HG02981 (cell line): Measurements from ENCODE around the gene CST7.

Experiments used
- ATAC-seq: cut with Tn5 transposase; IDR thresholded peaks from one replicate; pipeline ENCODE4 v1.9.1; 2021; ENCODE audit warnings: mild to moderate bottlenecking, moderate library complexity; ENCODE audit not compliant: unreplicated experiment

CST7 gene

GRCh38 chr20:24950128-24950835 lies 1.2 kb downstream of the CST7 start:
- ATAC-seq: no peak

DNA sequence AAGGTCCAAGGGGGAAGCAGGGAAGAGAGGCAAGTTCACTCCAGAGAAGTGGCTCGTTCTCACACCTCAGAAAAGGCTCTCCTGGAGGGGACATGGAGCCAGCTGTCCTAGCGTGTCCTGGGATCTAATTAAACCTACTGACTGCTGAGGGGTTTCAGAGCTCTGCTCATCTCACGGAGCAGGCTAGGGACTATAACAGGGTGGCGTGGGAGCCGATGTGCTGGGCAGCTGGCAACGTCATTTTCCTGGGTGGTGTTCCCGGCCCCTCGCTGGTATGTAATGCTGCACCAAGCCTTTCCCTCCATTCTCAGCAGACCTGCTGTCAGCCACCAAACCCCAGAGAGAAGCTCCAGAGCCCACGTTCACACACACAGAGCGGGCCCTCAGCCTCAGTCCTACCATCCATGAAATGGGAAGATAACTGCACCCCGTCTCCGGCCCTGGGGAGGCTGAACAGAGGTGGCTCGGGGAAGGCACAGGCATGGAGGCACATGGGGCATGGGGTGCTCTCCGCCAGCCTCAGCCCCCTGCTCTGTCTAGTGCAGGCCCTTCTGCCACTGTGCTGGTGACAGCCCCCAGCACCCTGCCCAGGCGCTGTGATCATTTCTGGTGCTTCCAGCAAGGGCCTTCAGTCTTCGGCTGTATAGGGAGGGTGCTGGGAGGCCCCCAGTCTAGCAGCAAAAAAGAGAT lies 1.9 kb downstream of the CST7 start:
- no peak for ATAC-seq

DNA sequence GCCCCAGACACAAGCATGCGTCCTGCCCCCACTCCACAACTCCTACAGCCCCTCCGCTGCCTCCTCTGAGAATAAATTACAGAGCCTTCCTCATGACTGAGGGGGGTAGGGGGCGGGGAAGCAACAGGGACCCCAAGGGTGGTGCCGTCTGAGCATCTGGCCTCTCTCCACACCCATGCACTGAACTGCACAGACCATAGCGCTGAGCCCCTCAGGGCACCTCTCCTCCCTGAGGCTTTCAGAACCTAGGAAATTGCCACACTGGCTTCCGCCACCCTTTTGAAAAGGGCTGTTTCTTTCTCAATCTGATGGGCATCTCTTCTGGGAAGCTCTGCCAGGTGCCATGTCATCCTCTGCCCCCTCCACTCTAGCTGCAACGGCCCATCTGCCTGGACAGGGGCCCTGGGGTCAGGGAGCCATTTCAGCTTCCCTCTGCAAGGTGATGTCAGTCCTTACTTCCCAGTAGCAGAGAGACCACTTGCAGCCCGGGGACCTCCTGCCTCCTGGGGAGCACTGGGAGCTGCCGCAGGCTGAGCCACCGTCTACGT lies 2.5 kb downstream of the CST7 start:
- no peak for ATAC-seq

DNA sequence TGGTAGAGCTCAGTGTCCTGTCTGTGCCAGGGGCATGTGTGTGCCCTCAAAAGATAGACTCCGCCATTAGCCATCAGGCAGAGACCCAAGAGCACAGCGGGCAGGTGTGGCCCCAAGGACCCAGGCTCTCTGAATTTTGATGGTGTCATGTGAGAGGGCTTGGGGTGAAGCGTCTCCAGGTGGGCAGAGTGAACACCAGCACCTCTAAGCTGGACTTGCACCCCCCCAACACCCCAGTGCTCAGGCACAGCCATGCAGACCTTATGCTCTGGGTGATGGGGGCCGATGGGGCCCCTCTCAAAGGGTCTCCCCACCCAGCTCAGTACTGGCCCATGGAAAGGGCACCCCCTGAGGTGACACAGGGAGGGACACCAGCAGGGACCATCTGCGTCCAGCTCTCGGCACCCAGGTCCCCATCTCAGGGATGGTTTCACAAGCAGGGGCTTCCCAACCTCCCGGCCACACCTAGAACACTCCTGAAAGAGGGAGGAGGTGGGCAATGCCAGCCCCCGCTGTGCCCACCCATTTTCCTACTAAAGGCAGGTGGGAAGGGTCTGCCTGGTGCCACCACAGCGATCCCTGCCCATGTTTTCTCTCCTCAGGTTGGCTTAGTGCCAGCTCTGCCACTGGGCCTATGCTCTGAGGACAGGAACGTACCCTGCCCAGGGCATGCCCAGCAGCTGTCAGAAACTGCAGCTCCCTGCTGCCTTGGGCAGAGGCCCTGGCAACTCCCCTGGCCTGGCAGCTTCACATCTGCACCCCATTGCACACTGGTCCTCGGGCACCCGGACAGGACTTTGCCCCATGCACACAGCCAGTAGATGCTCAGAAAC lies 3.5 kb downstream of the CST7 start:
- no peak for ATAC-seq

DNA sequence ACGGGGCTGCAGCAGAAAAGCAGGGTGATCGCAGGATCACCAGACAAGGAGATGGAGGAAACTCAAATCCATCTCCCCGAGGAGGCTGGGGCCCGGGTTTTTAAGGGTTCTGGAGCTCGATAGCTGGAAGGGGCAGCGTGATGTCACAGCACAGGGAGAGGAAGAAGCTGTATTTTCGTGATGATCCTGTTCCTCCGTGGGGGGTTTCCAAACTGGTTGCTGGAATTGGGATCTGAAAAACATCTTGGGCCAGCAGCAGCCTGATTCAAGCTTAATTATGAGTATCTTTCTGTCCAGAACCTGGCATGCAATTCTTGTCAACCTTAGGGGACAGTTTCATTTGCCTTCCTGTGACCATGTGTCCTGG lies 4.1 kb downstream of the CST7 start:
- ATAC-seq: no peak

DNA sequence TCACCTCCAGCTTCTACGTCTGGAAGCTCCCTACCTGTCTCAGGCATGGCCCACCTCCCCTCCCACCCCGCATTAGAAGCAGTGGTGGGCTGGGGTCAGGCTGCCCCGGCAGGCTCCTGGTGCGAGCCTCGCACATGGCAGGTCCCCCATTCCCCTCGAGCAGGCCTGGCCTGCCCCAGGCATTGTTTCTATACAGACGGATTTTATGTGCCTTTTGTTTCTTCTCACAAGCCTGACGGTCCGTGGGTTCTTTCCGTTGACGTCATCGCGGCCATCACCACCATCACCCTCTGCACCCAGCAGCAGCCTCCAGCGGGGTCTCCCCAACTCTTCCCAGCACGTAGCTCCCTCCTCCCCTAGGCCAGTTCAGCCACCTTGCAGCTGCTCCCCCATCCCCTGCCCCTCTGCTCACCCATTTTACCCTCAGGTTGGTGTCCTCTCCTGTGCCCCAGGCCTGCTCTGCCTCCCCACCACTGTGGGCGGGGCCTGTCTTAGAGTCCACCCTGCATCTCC lies 4.6 kb downstream of the CST7 start:
- no peak for ATAC-seq

DNA sequence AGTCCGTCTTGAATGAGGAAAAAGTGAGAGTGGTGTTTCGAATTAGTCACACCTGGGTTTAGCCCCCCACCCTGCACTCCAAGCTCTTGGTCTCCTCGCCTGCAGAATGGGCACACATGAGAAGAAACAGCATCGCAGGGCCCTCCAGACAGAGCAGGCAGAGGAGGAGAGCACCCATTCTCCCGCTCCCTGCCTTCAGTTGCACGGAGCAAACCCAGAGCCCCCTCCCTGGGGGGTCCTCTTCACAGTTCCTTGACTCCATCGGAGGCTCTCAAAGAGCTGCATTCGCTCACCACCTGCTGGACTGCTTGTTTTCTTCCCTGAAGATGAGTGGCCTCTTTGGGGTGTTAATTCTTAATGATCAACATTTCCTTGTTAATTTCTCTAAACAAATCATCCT lies 5.1 kb downstream of the CST7 start:
- ATAC-seq: no peak

GRCh38 chr20:24954566-24954965 lies 5.5 kb downstream of the CST7 start:
- no peak for ATAC-seq

DNA sequence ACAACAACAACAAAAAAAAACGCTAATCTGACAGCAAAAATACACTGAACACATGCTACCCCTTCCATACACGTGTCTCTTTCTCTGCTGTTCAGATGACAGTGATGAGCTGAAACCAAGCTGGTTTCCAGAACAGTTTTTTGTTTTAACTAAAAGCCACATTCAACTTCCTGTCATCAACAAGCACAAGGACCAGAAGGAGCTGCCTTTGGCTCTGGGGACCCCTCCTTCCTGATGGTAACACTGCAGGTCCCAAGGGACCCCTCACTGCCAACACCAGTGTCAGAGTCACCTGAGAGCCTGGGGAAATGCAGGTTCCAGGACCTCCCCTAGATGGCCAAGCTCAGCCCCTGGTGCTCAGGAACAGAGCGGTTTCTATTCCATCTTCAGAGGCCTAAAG lies 6.0 kb downstream of the CST7 start:
- ATAC-seq: peak; percentile 87

GRCh38 chr20:24956001-24956841 lies 7.2 kb downstream of the CST7 start:
- no peak for ATAC-seq

GRCh38 chr20:24957326-24958016 lies 8.4 kb downstream of the CST7 start:
- no peak for ATAC-seq

DNA sequence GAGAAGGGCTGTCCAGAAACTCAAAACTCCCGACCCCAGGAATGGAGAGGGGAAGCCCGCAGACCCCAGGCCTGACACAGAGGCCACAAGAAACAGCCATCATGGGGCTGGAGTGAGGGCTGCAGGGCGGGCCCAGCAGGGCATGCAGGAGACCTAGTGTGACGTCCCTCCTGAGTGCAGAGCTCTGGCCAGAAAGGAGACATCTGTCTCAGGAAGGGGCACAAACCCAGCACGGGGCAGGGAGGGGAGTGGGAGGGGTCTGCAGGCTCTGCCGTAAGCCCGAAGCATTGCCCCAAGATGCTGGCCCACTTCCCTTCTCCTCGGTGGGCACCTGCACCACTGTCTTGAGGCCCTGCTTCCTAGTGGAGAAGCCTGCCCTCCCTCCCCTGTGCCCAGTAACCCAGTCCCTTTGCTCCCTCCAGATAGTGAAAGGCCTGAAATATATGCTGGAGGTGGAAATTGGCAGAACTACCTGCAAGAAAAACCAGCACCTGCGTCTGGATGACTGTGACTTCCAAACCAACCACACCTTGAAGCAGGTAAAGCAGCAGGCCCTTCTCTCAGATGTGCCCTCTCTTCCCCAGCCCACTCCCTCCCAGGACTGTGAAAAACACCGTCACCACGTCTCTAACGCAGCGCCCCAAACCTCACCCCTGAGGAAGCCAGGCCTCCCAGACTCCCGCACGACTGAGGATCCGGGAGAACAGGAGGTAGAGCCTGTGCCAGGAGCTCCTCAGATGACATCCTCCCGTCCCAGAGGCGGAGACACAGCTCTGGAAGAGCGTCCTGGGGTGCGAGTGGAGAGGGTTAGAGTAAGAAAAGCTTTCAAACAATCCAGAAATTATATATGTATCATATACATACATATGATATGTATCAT lies 9.7 kb downstream of the CST7 start:
- no peak for ATAC-seq

DNA sequence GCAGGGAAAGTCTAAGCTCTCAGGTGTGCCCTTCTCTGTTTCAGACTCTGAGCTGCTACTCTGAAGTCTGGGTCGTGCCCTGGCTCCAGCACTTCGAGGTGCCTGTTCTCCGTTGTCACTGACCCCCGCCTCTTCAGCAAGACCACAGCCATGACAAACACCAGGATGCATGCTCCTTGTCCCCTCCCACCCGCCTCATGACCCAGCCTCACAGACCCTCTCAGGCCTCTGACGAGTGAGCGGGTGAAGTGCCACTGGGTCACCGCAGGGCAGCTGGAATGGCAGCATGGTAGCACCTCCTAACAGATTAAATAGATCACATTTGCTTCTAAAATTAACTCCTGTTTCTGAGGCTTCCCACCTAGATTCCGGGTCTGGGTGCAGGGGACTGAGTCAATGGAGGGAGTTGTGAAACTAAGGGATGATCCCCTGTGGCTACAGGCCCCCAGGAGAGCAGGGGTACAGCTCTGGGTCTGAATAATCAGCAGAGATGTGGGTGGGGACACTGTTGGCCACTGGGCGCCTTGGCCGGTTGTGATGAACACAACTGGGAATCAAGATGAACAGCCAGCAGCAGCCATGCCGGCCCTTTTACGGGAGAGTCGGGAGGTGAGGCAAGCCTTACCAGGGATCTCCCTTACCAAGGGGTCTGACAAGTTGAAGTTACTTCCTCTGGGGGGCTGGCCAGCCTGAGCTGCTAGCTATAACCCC lies 10.7 kb downstream of the CST7 start:
- ATAC-seq: no peak

DNA sequence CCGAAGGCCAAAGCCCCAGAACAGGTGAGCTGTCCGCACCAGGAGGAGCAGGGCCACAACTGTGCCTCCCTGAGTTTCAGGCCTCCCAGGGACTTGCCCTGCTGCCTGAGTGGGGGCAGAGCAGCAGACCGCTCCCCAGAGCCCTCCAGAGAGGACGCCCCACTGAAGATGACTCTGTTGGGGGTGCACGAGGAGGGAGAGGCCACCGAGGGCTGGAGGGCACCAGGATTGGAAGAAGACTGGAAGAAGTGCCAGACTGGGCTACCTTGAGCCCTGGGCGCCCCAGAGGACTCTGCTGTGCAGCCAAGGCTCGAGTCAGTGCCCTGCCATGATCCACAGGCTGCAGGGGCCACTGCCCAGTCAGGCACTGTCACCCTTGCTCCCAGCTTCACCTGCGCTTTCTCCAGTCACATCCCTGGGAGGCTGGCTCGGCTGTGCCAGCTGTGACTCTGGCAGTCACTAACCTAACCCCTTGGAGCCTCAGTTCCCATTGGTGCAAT lies 11.3 kb downstream of the CST7 start:
- ATAC-seq: no peak

GRCh38 chr20:24960861-24961260 lies 11.8 kb downstream of the CST7 start:
- no peak for ATAC-seq

GRCh38 chr20:24961384-24962181 lies 12.5 kb downstream of the CST7 start:
- no peak for ATAC-seq

- no peak for ATAC-seq
Measured at GRCh38 chr20:24962182-24962492, 13.1 kb downstream of the CST7 start.
